Fibroblast of lung (primary cell): ENCODE results near the gene FAM83D.

Source experiments
- EZH2 ChIP-seq: IDR thresholded peaks from 2 replicates; pipeline ENCODE4 v1.5.1; 2012; ENCODE audit warnings: low read length, control low read depth, mild to moderate bottlenecking; ENCODE audit errors: missing control alignments
- TF ChIP-seq, protein P1 (sequence below), 2 donors: IDR thresholded peaks in 1 of 2; conservative IDR thresholded peaks in 1 of 2; 1 replicate in 1 of 2; 2 replicates in 1 of 2; pipeline ENCODE4 v1.5.1; 2011 to 2012; ENCODE audit warnings: low read length in 2 of 2, control low read depth in 1 of 2, inconsistent platforms in 1 of 2, low read depth in 1 of 2, mild to moderate bottlenecking in 1 of 2

DNA sequence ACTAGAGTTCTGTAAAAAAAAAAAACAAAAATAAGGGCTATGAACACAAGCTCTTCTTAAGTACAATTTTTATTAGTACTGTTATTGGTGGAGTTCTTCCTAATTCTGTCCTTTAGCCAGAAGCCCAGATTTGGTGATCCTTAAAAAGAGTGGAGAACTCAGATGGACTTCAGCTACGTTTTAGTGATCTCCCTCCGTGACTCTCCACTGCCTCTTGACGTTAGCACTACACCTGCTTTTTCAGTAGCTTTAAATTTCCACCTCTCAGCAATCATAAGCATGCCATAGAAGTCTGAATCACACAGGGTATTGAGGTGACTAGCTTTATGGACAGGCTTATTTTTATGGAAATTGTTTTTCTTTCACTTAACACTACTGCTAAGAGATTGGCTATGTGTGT, 53.6 kb downstream of the FAM83D start:
- TF ChIP-seq, protein P1, sequence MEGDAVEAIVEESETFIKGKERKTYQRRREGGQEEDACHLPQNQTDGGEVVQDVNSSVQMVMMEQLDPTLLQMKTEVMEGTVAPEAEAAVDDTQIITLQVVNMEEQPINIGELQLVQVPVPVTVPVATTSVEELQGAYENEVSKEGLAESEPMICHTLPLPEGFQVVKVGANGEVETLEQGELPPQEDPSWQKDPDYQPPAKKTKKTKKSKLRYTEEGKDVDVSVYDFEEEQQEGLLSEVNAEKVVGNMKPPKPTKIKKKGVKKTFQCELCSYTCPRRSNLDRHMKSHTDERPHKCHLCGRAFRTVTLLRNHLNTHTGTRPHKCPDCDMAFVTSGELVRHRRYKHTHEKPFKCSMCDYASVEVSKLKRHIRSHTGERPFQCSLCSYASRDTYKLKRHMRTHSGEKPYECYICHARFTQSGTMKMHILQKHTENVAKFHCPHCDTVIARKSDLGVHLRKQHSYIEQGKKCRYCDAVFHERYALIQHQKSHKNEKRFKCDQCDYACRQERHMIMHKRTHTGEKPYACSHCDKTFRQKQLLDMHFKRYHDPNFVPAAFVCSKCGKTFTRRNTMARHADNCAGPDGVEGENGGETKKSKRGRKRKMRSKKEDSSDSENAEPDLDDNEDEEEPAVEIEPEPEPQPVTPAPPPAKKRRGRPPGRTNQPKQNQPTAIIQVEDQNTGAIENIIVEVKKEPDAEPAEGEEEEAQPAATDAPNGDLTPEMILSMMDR (conservative IDR thresholded peaks at IDR 0.05 in 1 of 2, IDR thresholded peaks at IDR 0.05 in 1 of 2; ENCODE audit: low read depth in 1 of 2, low read length in 2 of 2): no peak
- TF ChIP-seq EZH2: no peak
